Stimulated activated naive CD4-positive, alpha-beta T cell treated with Interleukin-2 at 50 U/mL for 16 hours (primary cell): ENCODE results near the gene RNF150.
"Not testable (repeated sequence)": the region's sequence is repeated elsewhere in the genome, so short reads cannot be mapped to it uniquely, and the experiment has no call there.

ENCODE experiments used
- DNase-seq: peaks from one replicate; lab custom pipeline; 2025; lab: John Stamatoyannopoulos, UW

RNF150 gene

GRCh38 chr4:140862177-140862442 lies 271.2 kb downstream of the RNF150 start:
- DNase-seq = no peak

- DNase-seq = no peak
These were observed 271.7 kb downstream of the RNF150 start for GRCh38 chr4:140861359-140862176.

GRCh38 chr4:140858897-140859296 lies 274.4 kb downstream of the RNF150 start:
- DNase-seq = no peak

- no peak for DNase-seq
These were observed 276.2 kb downstream of the RNF150 start for GRCh38 chr4:140857111-140857510.

GRCh38 chr4:140856621-140857062 lies 276.6 kb downstream of the RNF150 start:
- DNase-seq = no peak

GRCh38 chr4:140854168-140854567 lies 279.1 kb downstream of the RNF150 start:
- no peak for DNase-seq

- DNase-seq = no peak
These were observed 281.5 kb downstream of the RNF150 start for GRCh38 chr4:140851804-140852203.

GRCh38 chr4:140851032-140851636 lies 282.1 kb downstream of the RNF150 start:
- DNase-seq = no peak

- no peak for DNase-seq
These were observed 283.7 kb downstream of the RNF150 start for GRCh38 chr4:140849526-140849925.

GRCh38 chr4:140846736-140847135 lies 286.5 kb downstream of the RNF150 start:
- no peak for DNase-seq

- DNase-seq = no peak
These were observed 289.2 kb downstream of the RNF150 start for GRCh38 chr4:140844061-140844460.

- no peak for DNase-seq
These were observed 292.1 kb downstream of the RNF150 start for GRCh38 chr4:140841186-140841585.

- DNase-seq = no peak
These were observed 293.1 kb downstream of the RNF150 start for GRCh38 chr4:140839888-140840790.

- no peak for DNase-seq
These were observed 293.9 kb downstream of the RNF150 start for GRCh38 chr4:140839406-140839805.

- DNase-seq = no peak
These were observed 295.5 kb downstream of the RNF150 start for GRCh38 chr4:140837736-140838135.

- DNase-seq = no peak
These were observed 298.3 kb downstream of the RNF150 start for GRCh38 chr4:140834839-140835495.

- DNase-seq = no peak
These were observed 300.0 kb downstream of the RNF150 start for GRCh38 chr4:140833280-140833679.

GRCh38 chr4:140829825-140830224 lies 303.4 kb downstream of the RNF150 start:
- no peak for DNase-seq

- no peak for DNase-seq
These were observed 306.6 kb downstream of the RNF150 start for GRCh38 chr4:140826701-140827027.

GRCh38 chr4:140820520-140820919 lies 312.7 kb downstream of the RNF150 start:
- DNase-seq = not testable (repeated sequence)

GRCh38 chr4:140819610-140820009 lies 313.7 kb downstream of the RNF150 start:
- DNase-seq = no peak

- DNase-seq = no peak
These were observed 314.8 kb downstream of the RNF150 start for GRCh38 chr4:140818433-140818832.
